HG02884 (cell line): ENCODE data around the gene CLIC3.

Experiments used
- ATAC-seq: cut with Tn5 transposase; IDR thresholded peaks from one replicate; pipeline ENCODE4 v1.9.1; 2021; ENCODE audit warnings: mild to moderate bottlenecking, moderate library complexity; ENCODE audit not compliant: unreplicated experiment

CLIC3 gene

DNA sequence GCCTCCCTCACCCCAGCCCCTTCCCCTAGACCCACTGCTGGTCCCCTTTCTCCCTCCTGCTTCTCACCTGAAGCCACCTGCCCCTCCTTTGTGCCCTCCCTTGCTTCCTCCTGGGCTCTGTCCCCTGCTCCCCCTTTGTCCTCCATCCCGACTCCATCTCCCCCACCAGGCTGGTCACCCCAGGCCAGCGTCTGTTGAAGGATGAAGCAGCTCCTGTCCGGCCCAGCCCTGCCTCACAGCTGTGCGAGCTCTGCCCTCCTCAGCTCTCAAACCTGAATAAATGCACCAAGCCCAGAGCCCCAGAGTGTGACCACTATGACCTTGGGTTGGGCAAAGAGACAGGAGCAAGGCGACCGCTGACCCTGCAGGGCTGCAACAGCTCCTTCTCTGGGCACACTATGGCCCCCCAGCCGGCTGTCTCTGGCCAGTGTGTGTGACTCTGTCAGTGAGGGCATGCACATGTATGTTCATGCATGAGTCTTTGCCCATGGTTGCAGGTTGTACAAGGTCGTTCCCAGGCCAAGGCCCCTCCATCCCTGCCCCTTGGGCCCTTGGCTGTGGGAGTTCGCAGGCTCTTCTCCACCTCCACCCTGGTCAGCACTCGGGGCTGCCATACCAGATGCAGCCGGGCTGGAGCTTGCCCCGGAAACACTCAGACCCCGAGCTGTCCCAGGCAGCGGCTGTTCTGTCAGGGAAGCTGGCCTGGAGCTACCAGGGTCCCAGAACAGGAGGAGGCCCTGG lies 41.0 kb downstream of the CLIC3 start:
- no peak for ATAC-seq

DNA sequence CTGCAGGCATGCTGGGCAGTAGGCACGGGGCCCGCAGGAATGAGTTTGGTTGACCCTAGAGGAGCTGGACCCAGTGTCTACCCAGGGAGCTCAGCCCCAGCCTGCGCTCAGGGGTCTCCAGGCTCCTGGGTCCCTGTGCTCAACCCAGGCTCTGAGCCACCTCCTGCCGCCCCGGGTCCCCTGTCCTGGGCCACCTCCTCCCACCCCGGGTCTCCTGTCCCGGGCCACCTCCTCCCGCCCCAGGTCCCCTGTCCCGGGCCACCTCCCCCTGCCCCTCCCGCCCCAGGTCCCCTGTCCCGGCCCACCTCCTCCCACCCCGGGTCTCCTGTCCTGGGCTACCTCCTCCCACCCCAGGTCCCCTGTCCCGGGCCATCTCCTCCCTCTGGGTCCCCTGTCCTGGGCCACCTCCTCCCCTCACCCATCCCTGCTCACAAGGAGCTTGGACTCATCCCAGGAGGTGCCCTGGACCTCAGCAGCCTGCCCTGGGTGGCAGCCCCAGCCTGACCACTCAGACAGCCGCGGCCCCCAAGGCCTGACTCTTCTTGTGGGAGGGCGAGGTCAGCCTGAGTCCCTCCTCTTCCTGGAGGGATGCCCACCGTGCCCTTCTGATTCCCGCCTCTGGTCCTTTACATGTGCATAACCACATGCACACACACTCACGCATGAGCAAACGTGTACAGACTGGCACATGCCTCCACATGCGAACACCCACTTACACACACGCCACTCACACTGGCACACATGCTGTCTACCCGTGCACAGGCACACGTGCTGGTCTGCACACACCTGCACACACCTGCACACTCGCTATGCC lies 41.9 kb downstream of the CLIC3 start:
- ATAC-seq, result no peak

DNA sequence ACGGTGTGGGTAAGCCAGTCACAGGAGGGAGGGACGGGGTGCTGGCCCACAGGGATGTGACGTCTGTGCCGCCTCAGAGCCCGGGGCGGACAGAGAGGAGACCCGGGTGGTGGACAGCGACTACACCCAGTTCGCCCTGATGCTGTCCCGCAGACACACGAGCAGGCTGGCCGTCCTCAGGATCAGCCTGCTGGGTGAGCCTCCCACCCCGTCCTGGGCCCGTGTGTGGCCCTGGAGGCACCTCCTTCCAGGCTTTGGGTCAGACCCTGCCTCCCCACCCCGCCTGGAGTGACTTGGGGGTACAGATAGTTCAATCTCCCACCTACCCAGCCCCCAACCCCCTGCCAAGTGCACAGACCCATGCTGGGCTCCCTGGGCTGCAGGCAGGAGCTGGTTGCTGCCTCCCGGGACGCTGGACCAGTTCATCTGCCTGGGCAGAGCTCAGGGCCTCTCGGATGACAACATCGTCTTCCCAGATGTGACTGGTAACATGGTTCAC lies 42.5 kb downstream of the CLIC3 start:
- no peak for ATAC-seq

DNA sequence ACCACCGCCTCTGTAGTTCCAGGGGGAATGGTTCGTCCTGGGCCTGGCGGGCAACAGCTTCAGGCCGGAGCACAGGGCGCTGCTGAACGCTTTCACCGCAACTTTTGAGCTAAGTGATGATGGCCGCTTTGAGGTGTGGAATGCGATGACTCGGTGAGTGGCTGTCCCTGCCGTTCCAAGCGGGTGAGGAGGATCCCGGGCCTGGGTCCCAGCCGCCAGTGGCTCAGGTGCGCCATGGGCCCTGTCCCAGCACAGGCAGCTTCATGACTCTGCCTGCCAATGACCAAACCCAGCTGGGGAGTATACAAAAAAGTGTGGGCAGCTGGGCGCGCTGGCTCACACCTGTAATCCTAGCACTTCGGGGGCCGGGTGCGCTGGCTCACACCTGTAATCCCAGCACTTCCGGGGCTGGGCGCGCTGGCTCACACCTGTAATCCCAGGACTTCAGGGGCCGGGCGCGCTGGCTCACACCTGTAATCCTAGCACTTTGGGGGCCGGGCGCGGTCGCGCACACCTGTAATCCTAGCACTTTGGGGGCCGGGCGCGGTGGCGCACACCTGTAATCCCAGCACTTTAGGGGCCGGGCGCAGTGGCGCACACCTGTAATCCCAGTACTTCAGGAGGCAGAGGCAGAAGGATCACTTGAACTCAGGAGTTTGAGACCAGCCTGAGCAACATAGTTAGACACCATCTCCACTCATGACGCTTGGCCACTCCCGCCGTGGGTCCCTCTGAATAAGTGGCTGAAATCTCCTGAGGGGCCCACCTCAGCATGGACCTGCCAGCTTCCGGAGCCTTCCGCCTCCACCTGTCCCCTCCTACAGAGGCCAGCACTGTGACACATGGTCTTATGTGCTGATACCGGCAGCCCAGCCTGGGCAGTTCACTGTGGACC lies 43.2 kb downstream of the CLIC3 start:
- ATAC-seq, result no peak

DNA sequence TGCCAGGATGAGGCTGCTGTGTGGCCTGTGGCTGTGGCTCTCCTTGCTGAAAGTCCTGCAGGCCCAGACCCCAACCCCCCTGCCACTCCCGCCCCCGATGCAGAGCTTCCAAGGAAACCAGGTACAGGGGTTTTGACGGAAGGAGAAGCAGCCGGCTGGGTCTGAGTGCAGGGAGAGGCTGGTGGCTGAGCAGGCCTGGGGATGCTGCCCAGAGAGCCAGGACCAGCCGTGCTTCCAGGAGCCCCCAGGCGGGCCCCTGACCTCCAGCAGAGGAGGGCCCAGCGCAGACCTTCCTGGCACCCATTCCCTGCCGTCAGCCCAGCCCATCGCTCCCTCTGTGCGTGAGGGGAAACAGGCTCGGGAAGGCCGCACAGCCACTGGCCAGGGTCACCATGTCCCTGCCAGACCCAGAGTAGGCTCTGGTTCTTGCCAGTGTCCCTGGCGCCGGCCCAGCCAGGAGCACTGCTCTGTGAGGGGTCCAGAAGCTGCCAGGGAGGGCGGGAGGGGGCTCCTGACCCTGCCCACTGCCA lies 44.0 kb downstream of the CLIC3 start:
- no peak for ATAC-seq

DNA sequence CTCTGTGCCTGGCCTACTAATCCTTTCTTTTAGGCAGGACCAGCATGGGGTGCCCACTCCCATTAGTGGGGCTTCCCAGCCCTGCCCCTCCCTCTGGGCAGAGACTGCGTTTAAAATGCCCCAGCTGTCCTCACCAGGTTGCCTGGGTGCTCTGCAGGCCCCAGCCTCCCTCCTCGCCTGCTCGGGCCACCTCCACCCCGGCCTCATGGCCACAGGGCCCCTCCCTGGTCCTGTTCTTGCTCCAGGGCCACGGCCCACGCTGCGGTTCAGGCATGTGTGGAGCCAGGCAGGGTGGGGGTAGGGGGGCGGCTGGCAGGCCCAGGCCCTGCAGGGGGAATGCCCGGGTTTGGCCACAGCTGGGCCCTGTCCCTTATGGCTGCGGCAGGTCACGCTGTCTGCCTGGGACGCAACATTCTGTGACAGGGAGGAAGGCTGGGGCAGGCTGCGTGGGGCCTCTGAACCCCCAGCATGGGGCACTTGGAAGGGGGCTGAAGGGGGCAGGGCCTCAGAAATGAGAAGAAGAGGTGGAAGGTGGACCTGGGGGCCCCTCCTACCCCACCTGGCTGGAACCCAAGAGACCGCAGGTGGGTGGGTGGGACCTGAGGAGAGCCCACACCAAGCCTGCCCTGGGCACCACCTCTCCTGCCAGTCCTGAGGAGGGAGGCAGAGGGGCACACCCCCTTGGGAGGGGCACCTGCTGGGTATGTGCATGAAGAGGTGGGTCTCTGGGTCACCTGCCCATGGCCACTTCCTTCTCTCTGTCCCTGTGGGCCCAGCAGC lies 44.6 kb downstream of the CLIC3 start, which contains the start of gene LCN12:
TSS of gene LCN12 (plus strand) at position 733 of the 780 bp plus-strand sequence. CDS start 55 bp downstream, outside the sequence.
- ATAC-seq, result no peak

DNA sequence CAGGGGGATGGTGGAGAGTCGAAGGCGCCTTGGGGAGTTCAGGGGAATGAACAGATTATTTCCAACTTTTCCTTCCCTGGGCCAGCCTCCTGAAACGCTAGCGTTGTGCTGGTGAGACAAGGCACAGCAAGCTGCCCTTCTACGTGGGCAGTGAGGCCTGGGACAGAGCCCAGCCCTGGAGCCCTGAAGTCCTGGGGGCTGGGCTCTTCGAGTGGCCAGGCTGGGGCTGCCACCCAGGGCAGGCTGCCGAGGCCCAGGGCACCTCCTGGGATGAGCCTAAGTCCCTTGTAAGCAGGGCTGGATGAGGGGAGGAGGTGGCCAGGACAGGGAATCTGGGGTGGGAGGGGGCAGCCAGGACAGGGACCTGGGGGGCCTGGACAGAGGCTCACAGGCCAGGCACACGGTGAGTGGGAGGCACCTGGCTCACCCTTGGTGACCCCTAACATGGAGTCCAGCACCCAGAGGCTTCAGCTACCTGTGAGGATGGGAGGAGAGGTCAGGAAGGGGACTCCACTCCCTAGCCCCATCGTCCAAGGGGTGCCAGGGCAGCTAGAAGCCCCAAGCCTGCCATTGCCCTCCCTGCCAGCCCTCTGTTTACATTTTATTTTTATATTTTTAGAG lies 45.6 kb downstream of the CLIC3 start:
- ATAC-seq, result no peak

DNA sequence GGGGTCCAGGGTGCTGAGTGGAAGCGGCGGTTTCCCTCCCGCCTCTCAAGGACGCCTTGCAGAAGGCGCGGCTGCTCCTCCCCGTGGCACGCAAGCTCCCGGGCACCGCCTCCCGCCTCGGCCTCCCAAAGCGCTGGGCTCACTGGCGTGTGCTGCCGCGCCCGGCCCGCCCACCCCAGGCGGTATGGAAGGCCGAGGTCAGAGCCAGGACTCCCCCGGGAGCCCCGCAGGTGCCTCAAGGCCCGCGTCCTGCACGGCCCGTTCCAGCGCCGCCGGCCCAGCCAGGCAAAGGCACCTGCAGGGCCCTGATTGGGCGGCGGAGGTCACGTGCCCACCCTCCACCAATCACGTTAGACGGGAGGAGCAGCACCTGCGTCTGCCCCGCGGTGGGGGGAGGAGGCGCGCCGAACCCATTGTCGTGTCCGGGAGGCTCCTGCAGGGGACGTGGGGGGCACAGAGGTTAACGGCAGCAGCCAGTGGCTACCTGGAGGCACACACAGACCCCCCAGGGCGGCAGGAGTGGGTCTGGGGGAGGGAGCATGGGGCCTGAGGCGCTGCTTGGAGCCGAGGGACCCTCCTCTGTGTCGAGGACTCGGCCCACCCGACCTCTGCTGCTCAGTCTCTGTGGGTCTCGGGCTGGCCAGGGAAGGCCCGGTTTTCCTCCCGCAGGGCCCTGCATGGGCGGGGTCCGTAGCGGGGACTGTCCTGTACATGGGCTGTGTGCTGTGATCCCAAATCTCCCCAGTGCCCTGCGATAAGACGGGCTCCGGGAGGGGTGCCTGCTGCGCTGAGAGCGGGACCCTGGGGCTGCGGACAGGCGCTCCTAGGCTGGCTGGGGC lies 46.3 kb downstream of the CLIC3 start:
- ATAC-seq, result peak; percentile 83

DNA sequence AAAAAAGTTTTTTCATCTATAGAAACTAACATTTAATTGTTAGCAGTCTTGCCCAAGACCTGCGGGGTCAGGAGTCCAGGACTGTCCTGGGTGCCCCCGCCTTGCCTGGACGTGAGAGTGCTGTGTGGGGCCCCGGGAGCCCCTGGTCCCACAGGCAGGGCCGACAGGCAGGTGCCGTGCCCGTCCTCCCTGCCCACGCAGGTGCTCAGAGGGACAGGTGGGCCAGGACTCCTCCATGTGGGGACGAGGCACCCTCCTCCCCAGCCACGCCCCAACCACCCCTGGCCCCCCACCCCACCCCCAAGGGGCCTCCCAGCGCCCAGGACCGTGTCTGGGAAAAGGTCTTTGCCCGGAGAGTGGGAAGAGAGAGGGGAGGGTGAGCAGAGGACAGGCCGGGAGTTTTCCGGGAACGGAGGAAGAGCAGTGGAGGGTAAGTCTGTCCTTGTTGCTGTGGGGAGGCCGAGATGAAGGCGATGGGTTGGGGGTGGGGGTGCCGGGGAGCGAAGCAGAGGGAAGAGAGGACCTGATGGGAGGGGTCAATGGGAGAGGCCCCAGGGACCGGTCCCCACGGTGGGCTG lies 47.0 kb downstream of the CLIC3 start:
- ATAC-seq, result no peak

DNA sequence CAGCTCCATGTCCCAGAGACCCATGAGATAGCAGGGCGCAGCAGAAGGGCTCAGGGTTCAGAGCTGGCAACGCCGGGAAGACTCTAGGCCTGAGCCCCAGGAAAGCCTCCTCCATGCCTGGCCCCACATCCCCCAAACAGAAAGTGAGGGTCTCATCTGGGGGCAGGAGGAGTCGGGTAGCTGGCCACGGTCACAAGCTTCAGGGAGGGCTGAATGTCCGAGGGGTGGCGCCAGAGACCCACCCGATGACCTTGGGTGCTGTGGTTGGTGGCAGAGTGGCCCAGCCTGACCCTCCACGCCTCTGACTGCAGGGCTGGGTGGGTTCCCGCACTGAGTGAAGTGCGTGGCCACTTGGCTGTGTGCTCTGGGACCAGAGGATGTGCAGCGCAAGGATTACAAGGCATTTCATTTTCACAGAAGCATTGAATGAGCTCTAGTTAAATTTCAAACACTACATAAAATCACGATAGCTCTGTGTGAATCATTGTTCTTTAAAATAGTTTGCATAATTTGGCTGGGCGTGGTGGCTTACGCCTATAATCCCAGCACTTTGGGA lies 48.3 kb downstream of the CLIC3 start:
- no peak for ATAC-seq

DNA sequence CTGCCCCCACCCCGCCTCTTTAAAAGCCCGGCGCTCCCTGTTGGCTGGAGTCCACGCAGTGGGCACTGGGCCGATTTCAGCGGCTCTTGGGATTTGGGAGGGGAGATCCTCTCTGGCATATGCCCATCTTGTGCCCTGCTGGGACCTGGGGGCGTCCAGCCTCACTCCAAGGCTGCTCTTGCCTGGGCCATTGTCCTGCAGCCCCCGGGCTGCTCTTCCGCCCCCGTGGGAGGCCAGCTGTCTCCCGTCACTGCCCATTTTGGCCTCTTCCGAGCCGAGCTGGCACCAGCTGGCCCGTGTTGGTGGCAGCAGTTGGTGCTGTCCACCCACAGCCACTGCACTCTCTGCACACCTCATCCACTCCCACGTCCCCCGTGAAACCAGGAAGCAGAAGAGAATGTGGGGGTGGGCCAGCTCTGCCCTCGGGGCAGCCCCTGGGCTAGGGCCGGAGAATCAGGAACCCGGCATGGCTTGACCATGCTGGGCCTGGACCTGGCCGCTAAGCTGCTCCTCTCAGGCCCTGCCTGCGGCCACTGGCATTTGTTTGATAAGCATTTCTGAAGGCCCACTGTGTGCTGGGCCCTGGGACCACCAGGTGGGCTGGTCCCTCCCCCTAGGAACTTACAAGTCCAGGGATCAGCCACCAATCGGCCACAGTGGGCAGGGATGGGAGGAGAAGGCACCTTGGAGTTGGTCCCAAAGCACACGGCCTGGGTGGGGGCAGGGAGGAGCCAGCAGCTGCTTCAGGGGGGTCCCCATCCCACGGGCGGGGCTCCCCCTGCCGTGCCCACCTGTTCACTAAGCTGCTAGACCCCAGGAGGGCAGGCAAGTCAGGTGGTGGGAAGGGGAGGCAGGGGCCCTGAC lies 49.1 kb downstream of the CLIC3 start:
- no peak for ATAC-seq

DNA sequence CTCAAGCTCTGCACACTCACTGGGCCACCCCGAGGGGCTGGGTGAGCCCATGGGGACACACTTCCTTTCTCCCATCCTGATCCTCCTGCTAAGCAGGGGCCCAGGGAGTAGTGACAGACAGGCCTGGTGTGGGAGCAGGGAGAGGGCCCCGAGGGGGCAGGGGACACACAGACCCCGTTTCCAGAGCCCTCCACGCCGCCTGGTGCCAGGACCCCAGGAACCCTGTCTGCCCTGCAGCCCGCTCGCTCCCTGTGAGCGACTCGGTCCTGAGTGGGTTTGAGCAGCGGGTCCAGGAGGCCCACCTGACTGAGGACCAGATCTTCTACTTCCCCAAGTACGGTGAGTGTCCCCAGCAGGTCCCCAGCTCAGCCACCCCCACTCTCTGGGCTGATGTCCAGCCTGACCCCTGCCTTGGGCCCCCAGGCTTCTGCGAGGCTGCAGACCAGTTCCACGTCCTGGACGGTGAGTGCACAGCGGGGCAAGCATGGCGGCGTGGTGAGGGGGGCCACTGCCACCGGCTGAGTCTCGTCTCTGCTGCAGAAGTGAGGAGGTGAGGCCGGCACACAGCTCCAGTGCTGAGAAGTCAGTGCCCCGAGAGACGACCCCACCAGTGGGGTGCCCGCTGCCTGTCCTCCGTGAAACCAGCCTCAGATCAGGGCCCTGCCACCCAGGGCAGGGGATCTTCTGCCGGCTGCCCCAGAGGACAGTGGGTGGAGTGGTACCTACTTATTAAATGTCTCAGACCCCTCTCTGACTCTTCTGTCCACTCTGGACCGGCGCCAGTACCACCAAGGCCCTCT lies 49.9 kb downstream of the CLIC3 start:
- ATAC-seq, result no peak

DNA sequence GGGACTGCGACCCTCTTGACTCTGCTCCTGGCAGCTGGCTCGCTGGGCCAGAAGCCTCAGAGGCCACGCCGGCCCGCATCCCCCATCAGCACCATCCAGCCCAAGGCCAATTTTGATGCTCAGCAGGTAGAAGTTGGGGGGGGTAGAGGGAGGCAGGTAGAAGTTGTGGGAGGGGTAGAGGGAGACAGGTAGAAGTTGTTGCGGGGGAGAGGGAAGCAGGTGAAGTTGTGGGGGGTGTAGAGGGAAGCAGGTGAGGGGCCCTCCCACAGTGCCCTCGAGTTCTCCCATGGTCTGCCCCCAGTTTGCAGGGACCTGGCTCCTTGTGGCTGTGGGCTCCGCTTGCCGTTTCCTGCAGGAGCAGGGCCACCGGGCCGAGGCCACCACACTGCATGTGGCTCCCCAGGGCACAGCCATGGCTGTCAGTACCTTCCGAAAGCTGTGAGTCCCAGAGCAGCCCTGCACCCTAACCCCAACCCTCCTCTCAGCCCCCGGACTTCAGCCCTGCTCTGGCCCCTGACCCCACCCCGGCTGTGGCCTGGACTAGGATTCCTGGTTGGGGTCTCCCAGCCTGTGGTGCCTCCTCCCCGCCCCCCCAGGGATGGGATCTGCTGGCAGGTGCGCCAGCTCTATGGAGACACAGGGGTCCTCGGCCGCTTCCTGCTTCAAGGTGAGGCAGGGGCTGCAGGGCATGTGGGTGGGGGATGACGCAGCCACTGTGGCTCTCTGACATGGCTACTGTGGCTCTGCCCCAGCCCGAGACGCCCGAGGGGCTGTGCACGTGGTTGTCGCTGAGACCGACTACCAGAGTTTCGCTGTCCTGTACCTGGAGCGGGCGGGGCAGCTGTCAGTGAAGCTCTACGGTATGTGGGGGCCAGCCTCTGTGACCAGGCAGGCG lies 50.8 kb downstream of the CLIC3 start:
- ATAC-seq, result no peak
